Measurements from ENCODE around the gene LGALS9. TPM values are rescaled to one million over a fixed set of nuclear protein-coding genes. Genes with fewer than 3 reads are reported as not detected.
"Not testable (repeated sequence)": the region's sequence is repeated elsewhere in the genome, so short reads cannot be mapped to it uniquely, and the experiment has no call there.

The LGALS9 gene
- total and polyA plus RNA-seq, 2 donors (not counting 1 experiment from before 2014, with no cell fraction given) = 1.7 to 2.1 TPM

DNA sequence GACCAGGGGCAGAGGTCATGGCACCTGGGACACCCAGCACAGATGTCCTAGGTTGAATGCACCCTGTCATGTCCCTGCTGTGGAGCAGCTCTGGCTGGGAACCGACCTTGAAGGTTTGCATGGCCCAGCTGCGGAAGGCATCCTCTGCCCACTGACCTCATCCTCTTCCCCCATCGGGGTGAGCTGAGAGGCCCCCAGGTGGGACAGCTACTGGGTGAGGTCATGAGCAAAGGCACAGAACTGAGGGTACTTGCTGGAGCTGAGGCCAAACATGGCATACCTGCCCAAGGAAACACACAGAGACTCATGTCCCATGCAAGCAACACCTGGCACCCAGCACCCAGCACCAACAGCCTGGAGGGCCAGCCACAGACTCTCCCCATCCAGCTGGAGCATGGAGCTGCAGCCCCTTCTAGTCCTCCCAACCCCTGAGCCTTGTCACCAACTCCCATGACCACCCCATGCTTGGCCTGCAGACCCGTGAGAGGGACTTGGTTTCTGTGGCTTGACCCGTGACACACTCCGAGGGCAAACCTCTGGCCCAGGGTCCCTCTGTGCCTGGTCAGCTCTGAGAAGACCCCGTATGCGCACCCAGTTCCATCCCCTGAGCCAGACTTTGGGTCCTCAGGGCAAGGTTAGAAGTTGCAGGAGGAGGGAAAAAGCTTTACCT, 33.1 kb downstream of the LGALS9 start:
- Histone ChIP-seq H3K27me3 (ENCODE audit: control insufficient read depth, insufficient read depth, low read length) (no peaks in the 10 kb centered on the region), H3K9me3 (ENCODE audit: control insufficient read depth, insufficient read depth, low read depth, low read length) (no peaks in the 10 kb centered on the region), H3K36me3 (ENCODE audit: control insufficient read depth, insufficient read depth, low read length) (no peaks in the 10 kb centered on the region), H3K27ac (ENCODE audit: insufficient read depth, low read length) (no peak overlapping the region), H3K79me2 (ENCODE audit: control insufficient read depth, insufficient read depth, low read length) (no peaks in the 10 kb centered on the region), H4K20me1 (ENCODE audit: control insufficient read depth, extremely low read depth, insufficient read depth, low read length) (no peaks in the 10 kb centered on the region), H3K4me2 (ENCODE audit: extremely low read depth, insufficient read depth, low read length) (no peak overlapping the region), H3K4me1 (ENCODE audit: control insufficient read depth, extremely low read depth, insufficient read depth, low read length) (no peaks in the 10 kb centered on the region), H3K4me3 (replicated peaks in 1 of 4; ENCODE audit: control extremely low read depth in 1 of 4, insufficient read depth in 1 of 4, low read depth in 3 of 4, low read length in 4 of 4) (no peak overlapping the region), H2AFZ (ENCODE audit: low read length) (no peak overlapping the region), H3K9ac (ENCODE audit: insufficient read depth, low read length) (no peak overlapping the region)
- TF ChIP-seq EZH2 (IDR thresholded peaks at IDR 0.05; ENCODE audit: low read length, missing control alignments) = no peak
- TF ChIP-seq, protein P1, sequence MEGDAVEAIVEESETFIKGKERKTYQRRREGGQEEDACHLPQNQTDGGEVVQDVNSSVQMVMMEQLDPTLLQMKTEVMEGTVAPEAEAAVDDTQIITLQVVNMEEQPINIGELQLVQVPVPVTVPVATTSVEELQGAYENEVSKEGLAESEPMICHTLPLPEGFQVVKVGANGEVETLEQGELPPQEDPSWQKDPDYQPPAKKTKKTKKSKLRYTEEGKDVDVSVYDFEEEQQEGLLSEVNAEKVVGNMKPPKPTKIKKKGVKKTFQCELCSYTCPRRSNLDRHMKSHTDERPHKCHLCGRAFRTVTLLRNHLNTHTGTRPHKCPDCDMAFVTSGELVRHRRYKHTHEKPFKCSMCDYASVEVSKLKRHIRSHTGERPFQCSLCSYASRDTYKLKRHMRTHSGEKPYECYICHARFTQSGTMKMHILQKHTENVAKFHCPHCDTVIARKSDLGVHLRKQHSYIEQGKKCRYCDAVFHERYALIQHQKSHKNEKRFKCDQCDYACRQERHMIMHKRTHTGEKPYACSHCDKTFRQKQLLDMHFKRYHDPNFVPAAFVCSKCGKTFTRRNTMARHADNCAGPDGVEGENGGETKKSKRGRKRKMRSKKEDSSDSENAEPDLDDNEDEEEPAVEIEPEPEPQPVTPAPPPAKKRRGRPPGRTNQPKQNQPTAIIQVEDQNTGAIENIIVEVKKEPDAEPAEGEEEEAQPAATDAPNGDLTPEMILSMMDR (conservative IDR thresholded peaks at IDR 0.05 in 1 of 2, IDR thresholded peaks at IDR 0.05 in 1 of 2; ENCODE audit: low read depth in 1 of 2, low read length in 2 of 2) = no peak
- DNase-seq (ENCODE audit: low read depth in 2 of 2) = no peak

DNA sequence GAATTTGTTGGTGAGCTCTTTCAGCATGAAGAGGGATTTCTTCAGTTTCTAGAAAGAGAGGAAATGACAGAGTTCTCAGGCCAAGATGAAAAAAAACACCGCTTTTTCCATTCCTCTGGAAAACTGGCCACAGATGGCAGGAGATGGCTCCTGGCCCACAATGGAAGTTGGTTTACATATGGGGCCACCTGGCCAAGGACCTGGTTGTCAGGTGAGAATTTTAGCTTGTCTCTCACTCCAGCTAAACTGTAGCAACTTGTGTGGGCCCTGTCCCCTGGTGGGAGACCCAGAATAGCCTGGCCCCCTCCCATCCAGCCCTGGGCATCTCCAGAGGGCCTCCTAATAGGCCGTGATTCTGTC, 33.6 kb downstream of the LGALS9 start:
- no peak for DNase-seq (ENCODE audit: low read depth in 2 of 2)
- Histone ChIP-seq H3K9ac (ENCODE audit: insufficient read depth, low read length) (no peak overlapping the region), H3K79me2 (ENCODE audit: control insufficient read depth, insufficient read depth, low read length) (no peaks in the 10 kb centered on the region), H3K9me3 (ENCODE audit: control insufficient read depth, insufficient read depth, low read depth, low read length) (no peaks in the 10 kb centered on the region), H4K20me1 (ENCODE audit: control insufficient read depth, extremely low read depth, insufficient read depth, low read length) (no peaks in the 10 kb centered on the region), H3K27ac (ENCODE audit: insufficient read depth, low read length) (no peak overlapping the region), H3K4me2 (ENCODE audit: extremely low read depth, insufficient read depth, low read length) (no peak overlapping the region), H3K4me3 (replicated peaks in 1 of 4; ENCODE audit: control extremely low read depth in 1 of 4, insufficient read depth in 1 of 4, low read depth in 3 of 4, low read length in 4 of 4) (no peak overlapping the region), H2AFZ (ENCODE audit: low read length) (no peak overlapping the region), H3K4me1 (ENCODE audit: control insufficient read depth, extremely low read depth, insufficient read depth, low read length) (no peaks in the 10 kb centered on the region), H3K27me3 (ENCODE audit: control insufficient read depth, insufficient read depth, low read length) (no peaks in the 10 kb centered on the region), H3K36me3 (ENCODE audit: control insufficient read depth, insufficient read depth, low read length) (no peaks in the 10 kb centered on the region)
- TF ChIP-seq EZH2 (IDR thresholded peaks at IDR 0.05; ENCODE audit: low read length, missing control alignments) = no peak
- TF ChIP-seq, protein P1 (conservative IDR thresholded peaks at IDR 0.05 in 1 of 2, IDR thresholded peaks at IDR 0.05 in 1 of 2; ENCODE audit: low read depth in 1 of 2, low read length in 2 of 2) = no peak

DNA sequence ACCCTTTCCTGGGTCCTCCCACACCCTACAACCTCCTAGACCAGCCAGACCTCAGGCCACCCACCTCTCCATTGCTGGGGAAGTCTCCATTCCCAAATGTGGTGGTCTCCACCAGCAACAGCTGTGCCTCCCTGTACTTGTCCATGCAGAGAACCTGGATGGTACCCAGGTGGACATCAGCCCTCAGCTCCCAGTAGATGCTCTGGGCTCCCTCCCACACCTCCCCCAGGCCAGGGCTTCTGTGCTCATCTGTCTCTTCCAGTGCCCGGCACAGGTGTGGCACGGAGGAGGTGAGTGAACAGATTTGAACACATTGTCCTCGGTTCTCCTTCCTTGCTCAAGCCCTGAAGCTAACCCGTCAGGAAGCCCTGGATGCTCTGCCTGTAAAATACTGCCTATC, 34.6 kb downstream of the LGALS9 start:
- H3K27ac ChIP-seq (ENCODE audit: insufficient read depth, low read length) = no peak overlapping the region
- H2AFZ ChIP-seq (ENCODE audit: low read length) = no peak overlapping the region
- no peaks in the 10 kb centered on the region for H3K27me3 ChIP-seq (ENCODE audit: control insufficient read depth, insufficient read depth, low read length)
- no peaks in the 10 kb centered on the region for H4K20me1 ChIP-seq (ENCODE audit: control insufficient read depth, extremely low read depth, insufficient read depth, low read length)
- H3K4me3 ChIP-seq (replicated peaks in 1 of 4; ENCODE audit: control extremely low read depth in 1 of 4, insufficient read depth in 1 of 4, low read depth in 3 of 4, low read length in 4 of 4) = no peak overlapping the region
- H3K4me1 ChIP-seq (ENCODE audit: control insufficient read depth, extremely low read depth, insufficient read depth, low read length) = no peaks in the 10 kb centered on the region
- no peak for DNase-seq (ENCODE audit: low read depth in 2 of 2)
- H3K9me3 ChIP-seq (ENCODE audit: control insufficient read depth, insufficient read depth, low read depth, low read length) = no peaks in the 10 kb centered on the region
- no peak overlapping the region for H3K4me2 ChIP-seq (ENCODE audit: extremely low read depth, insufficient read depth, low read length)
- no peaks in the 10 kb centered on the region for H3K79me2 ChIP-seq (ENCODE audit: control insufficient read depth, insufficient read depth, low read length)
- no peak for TF ChIP-seq EZH2 (IDR thresholded peaks at IDR 0.05; ENCODE audit: low read length, missing control alignments)
- TF ChIP-seq, protein P1 (conservative IDR thresholded peaks at IDR 0.05 in 1 of 2, IDR thresholded peaks at IDR 0.05 in 1 of 2; ENCODE audit: low read depth in 1 of 2, low read length in 2 of 2) = no peak
- no peak overlapping the region for H3K9ac ChIP-seq (ENCODE audit: insufficient read depth, low read length)
- no peaks in the 10 kb centered on the region for H3K36me3 ChIP-seq (ENCODE audit: control insufficient read depth, insufficient read depth, low read length)

DNA sequence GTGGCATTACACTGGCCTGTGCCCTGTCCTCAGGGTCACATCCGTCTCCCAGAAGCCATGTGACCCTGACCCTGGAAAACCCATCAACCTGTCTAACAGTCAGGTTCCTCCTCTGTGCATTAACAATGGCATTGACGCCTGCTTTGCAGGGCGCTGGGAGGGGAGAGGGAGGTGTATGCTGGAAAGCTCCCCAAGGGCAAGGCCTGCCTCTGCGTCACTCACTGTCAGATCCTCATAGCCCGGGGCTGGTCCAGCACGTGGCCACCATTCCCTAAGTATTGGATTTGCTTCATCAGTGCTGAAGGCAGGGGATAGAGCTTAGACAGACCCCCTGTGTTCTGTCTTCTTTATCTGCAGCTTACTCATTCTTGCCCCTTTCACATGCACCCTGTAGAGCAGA, 35.3 kb downstream of the LGALS9 start:
- H3K79me2 ChIP-seq (ENCODE audit: control insufficient read depth, insufficient read depth, low read length) = not testable (repeated sequence)

More for the DNA sequence above, 35.3 kb downstream of the LGALS9 start:
- H3K36me3 ChIP-seq (ENCODE audit: control insufficient read depth, insufficient read depth, low read length); H3K27me3 ChIP-seq (ENCODE audit: control insufficient read depth, insufficient read depth, low read length); H3K4me2 ChIP-seq (ENCODE audit: extremely low read depth, insufficient read depth, low read length); H3K9ac ChIP-seq (ENCODE audit: insufficient read depth, low read length); DNase-seq (ENCODE audit: low read depth in 2 of 2); H3K9me3 ChIP-seq (ENCODE audit: control insufficient read depth, insufficient read depth, low read depth, low read length); H4K20me1 ChIP-seq (ENCODE audit: control insufficient read depth, extremely low read depth, insufficient read depth, low read length); H3K4me3 ChIP-seq (replicated peaks in 1 of 4; ENCODE audit: control extremely low read depth in 1 of 4, insufficient read depth in 1 of 4, low read depth in 3 of 4, low read length in 4 of 4); H2AFZ ChIP-seq (ENCODE audit: low read length); H3K27ac ChIP-seq (ENCODE audit: insufficient read depth, low read length); H3K4me1 ChIP-seq (ENCODE audit: control insufficient read depth, extremely low read depth, insufficient read depth, low read length): not testable (repeated sequence)
